Measurements from ENCODE around the gene DMD. TPM values are rescaled to one million over a fixed set of nuclear protein-coding genes. Genes with fewer than 3 reads are reported as not detected.
"Not testable (repeated sequence)": the region's sequence is repeated elsewhere in the genome, so short reads cannot be mapped to it uniquely, and the experiment has no call there.

Gene DMD
- total and polyA plus RNA-seq, 5 donors, result 49.5 to 173 (median 125) TPM

GRCh38 chrX:32276153-32276552 is 935.2 kb downstream of the DMD start:
- H3K4me1 ChIP-seq (ENCODE audit: control insufficient read depth, insufficient read depth, low read length), result no peaks in the 10 kb centered on the region
- no peaks in the 10 kb centered on the region for H3K9me3 ChIP-seq (ENCODE audit: control insufficient read depth, low read length)
- no peak overlapping the region for H3K27ac ChIP-seq (ENCODE audit: low read length)
- DNase-seq, result no peak
- ATAC-seq, result peak in 1 of 2 donors; percentile 14
- no peak overlapping the region for H3K4me3 ChIP-seq (ENCODE audit: low read length)
- intact Hi-C loops (cut with DNase I), result no loop called here
- WGBS, result 76% methylated on average over 3 of the region's 3 CpGs
- H3K27me3 ChIP-seq (ENCODE audit: control insufficient read depth, insufficient read depth), result no peaks in the 10 kb centered on the region

GRCh38 chrX:32269866-32270265 is 941.5 kb downstream of the DMD start:
- no peaks in the 10 kb centered on the region for H3K4me1 ChIP-seq (ENCODE audit: control insufficient read depth, insufficient read depth, low read length)
- intact Hi-C loops (cut with DNase I), result no loop called here
- H3K9me3 ChIP-seq (ENCODE audit: control insufficient read depth, low read length), result no peaks in the 10 kb centered on the region
- ATAC-seq, result no peak
- no peak for DNase-seq
- H3K27me3 ChIP-seq (ENCODE audit: control insufficient read depth, insufficient read depth), result no peaks in the 10 kb centered on the region
- H3K4me3 ChIP-seq (ENCODE audit: low read length), result no peak overlapping the region
- H3K27ac ChIP-seq (ENCODE audit: low read length), result no peak overlapping the region

GRCh38 chrX:32268207-32268606 is 943.1 kb downstream of the DMD start:
- ATAC-seq (no peak), DNase-seq (no peak)
- no peaks in the 10 kb centered on the region for H3K9me3 ChIP-seq (ENCODE audit: control insufficient read depth, low read length)
- H3K27me3 ChIP-seq (ENCODE audit: control insufficient read depth, insufficient read depth), result no peaks in the 10 kb centered on the region
- H3K4me1 ChIP-seq (ENCODE audit: control insufficient read depth, insufficient read depth, low read length), result no peaks in the 10 kb centered on the region
- WGBS, result 78% methylated on average over 3 of the region's 3 CpGs
- H3K4me3 ChIP-seq (ENCODE audit: low read length), result no peak overlapping the region
- no peak overlapping the region for H3K27ac ChIP-seq (ENCODE audit: low read length)
- intact Hi-C loops (cut with DNase I), result no loop called here

GRCh38 chrX:32267796-32268195 is 943.6 kb downstream of the DMD start:
- Histone ChIP-seq H3K27me3 (ENCODE audit: control insufficient read depth, insufficient read depth) (no peaks in the 10 kb centered on the region), H3K27ac (ENCODE audit: low read length) (no peak overlapping the region), H3K4me1 (ENCODE audit: control insufficient read depth, insufficient read depth, low read length) (no peaks in the 10 kb centered on the region), H3K4me3 (ENCODE audit: low read length) (no peak overlapping the region), H3K9me3 (ENCODE audit: control insufficient read depth, low read length) (no peaks in the 10 kb centered on the region)
- 38% methylated on average over 2 of the region's 2 CpGs for WGBS
- ATAC-seq (no peak), DNase-seq (no peak)
- intact Hi-C loops (cut with DNase I), result no loop called here

- H3K9me3 ChIP-seq (ENCODE audit: control insufficient read depth, low read length); intact Hi-C loops (cut with DNase I); H3K4me3 ChIP-seq (ENCODE audit: low read length); H3K4me1 ChIP-seq (ENCODE audit: control insufficient read depth, insufficient read depth, low read length); ATAC-seq; DNase-seq; H3K27ac ChIP-seq (ENCODE audit: low read length); H3K27me3 ChIP-seq (ENCODE audit: control insufficient read depth, insufficient read depth): not testable (repeated sequence)
- 28% methylated on average over 3 of the region's 4 CpGs for WGBS
Observed at GRCh38 chrX:32246675-32247074, 964.7 kb downstream of the DMD start.

- ATAC-seq (no peak), DNase-seq (no peak)
- WGBS, result 56% methylated on average over 2 of the region's 2 CpGs
- Histone ChIP-seq H3K27ac (ENCODE audit: low read length) (no peak overlapping the region), H3K4me1 (ENCODE audit: control insufficient read depth, insufficient read depth, low read length) (no peaks in the 10 kb centered on the region), H3K9me3 (ENCODE audit: control insufficient read depth, low read length) (no peaks in the 10 kb centered on the region), H3K27me3 (ENCODE audit: control insufficient read depth, insufficient read depth) (no peaks in the 10 kb centered on the region), H3K4me3 (ENCODE audit: low read length) (no peak overlapping the region)
- intact Hi-C loops (cut with DNase I), result no loop called here
Observed at GRCh38 chrX:32195611-32196010, 1015.7 kb downstream of the DMD start.

- no peak overlapping the region for H3K27ac ChIP-seq (ENCODE audit: low read length)
- H3K4me1 ChIP-seq (ENCODE audit: control insufficient read depth, insufficient read depth, low read length), result no peaks in the 10 kb centered on the region
- no peaks in the 10 kb centered on the region for H3K27me3 ChIP-seq (ENCODE audit: control insufficient read depth, insufficient read depth)
- ATAC-seq (no peak), DNase-seq (no peak)
- H3K4me3 ChIP-seq (ENCODE audit: low read length), result no peak overlapping the region
- intact Hi-C loops (cut with DNase I), result no loop called here
- WGBS, result 87% methylated on average over 6 of the region's 6 CpGs
- H3K9me3 ChIP-seq (ENCODE audit: control insufficient read depth, low read length), result no peaks in the 10 kb centered on the region
Observed at GRCh38 chrX:32191316-32191715, 1020.0 kb downstream of the DMD start.

- ATAC-seq (no peak), DNase-seq (no peak)
- H3K9me3 ChIP-seq (ENCODE audit: control insufficient read depth, low read length), result no peaks in the 10 kb centered on the region
- H3K27ac ChIP-seq (ENCODE audit: low read length), result no peak overlapping the region
- no peaks in the 10 kb centered on the region for H3K27me3 ChIP-seq (ENCODE audit: control insufficient read depth, insufficient read depth)
- WGBS, result 61% methylated on average over 2 of the region's 2 CpGs
- H3K4me1 ChIP-seq (ENCODE audit: control insufficient read depth, insufficient read depth, low read length), result no peaks in the 10 kb centered on the region
- intact Hi-C loops (cut with DNase I), result no loop called here
- no peak overlapping the region for H3K4me3 ChIP-seq (ENCODE audit: low read length)
Observed at GRCh38 chrX:32185160-32185559, 1026.2 kb downstream of the DMD start.

- Histone ChIP-seq H3K9me3 (ENCODE audit: control insufficient read depth, low read length) (no peaks in the 10 kb centered on the region), H3K27ac (ENCODE audit: low read length) (no peak overlapping the region), H3K4me3 (ENCODE audit: low read length) (no peak overlapping the region), H3K4me1 (ENCODE audit: control insufficient read depth, insufficient read depth, low read length) (no peaks in the 10 kb centered on the region), H3K27me3 (ENCODE audit: control insufficient read depth, insufficient read depth) (no peaks in the 10 kb centered on the region)
- DNase-seq (no peak), ATAC-seq (no peak)
- intact Hi-C loops (cut with DNase I), result no loop called here
Observed at GRCh38 chrX:32183066-32183465, 1028.3 kb downstream of the DMD start.

GRCh38 chrX:32176510-32176909 is 1034.8 kb downstream of the DMD start:
- intact Hi-C loops (cut with DNase I), result no loop called here
- Histone ChIP-seq H3K27ac (ENCODE audit: low read length) (no peak overlapping the region), H3K27me3 (ENCODE audit: control insufficient read depth, insufficient read depth) (no peaks in the 10 kb centered on the region), H3K4me1 (ENCODE audit: control insufficient read depth, insufficient read depth, low read length) (no peaks in the 10 kb centered on the region), H3K9me3 (ENCODE audit: control insufficient read depth, low read length) (no peaks in the 10 kb centered on the region), H3K4me3 (ENCODE audit: low read length) (no peak overlapping the region)
- WGBS, result 84% methylated on average over 5 of the region's 5 CpGs
- no peak for ATAC-seq
- no peak for DNase-seq

- H3K27me3 ChIP-seq (ENCODE audit: control insufficient read depth, insufficient read depth), result no peaks in the 10 kb centered on the region
- WGBS, result 79% methylated on average over 3 of the region's 3 CpGs
- DNase-seq, result no peak
- H3K4me3 ChIP-seq (ENCODE audit: low read length), result no peak overlapping the region
- H3K9me3 ChIP-seq (ENCODE audit: control insufficient read depth, low read length), result no peaks in the 10 kb centered on the region
- intact Hi-C loops (cut with DNase I), result no loop called here
- H3K27ac ChIP-seq (ENCODE audit: low read length), result no peak overlapping the region
- H3K4me1 ChIP-seq (ENCODE audit: control insufficient read depth, insufficient read depth, low read length), result no peaks in the 10 kb centered on the region
- no peak for ATAC-seq
Observed at GRCh38 chrX:32170481-32170880, 1040.9 kb downstream of the DMD start.

GRCh38 chrX:32155044-32155638 is 1056.2 kb downstream of the DMD start:
- intact Hi-C loops (cut with DNase I), result no loop called here
- 18% methylated on average over 5 of the region's 5 CpGs for WGBS

More at GRCh38 chrX:32155044-32155638, 1056.2 kb downstream of the DMD start:
- no peak for ATAC-seq
- Histone ChIP-seq H3K27ac (ENCODE audit: low read length) (peak overlapping the region; percentile 37), H3K27me3 (ENCODE audit: control insufficient read depth, insufficient read depth) (no peaks in the 10 kb centered on the region), H3K9me3 (ENCODE audit: control insufficient read depth, low read length) (no peaks in the 10 kb centered on the region), H3K4me1 (ENCODE audit: control insufficient read depth, insufficient read depth, low read length) (no peaks in the 10 kb centered on the region), H3K4me3 (ENCODE audit: low read length) (no peak overlapping the region)
- no peak for DNase-seq

All from right cardiac atrium (tissue), 5 donors.